Adrenal gland (tissue), 12 donors: ENCODE measurements around the gene P2RX3. TPM values are rescaled to one million over a fixed set of nuclear protein-coding genes. Genes with fewer than 3 reads are reported as not detected.

Experiments used
- DNase-seq, 7 donors: peaks; one replicate each; pipeline ENCODE4 v3.0.0-alpha.2; 2019 to 2020
- H3K27ac ChIP-seq, 5 donors: fragments of 200-600 bp; sonication (generic) in 4 of 5; 1 replicate in 3 of 5; 2 replicates in 2 of 5; pipeline versions ENCODE4 v1.5.1 to v1.8.0; 2016 to 2020; ENCODE audit warnings: mild to moderate bottlenecking in 1 of 5
- H3K27me3 ChIP-seq: fragments of 200-600 bp; 2 replicates; pipeline ENCODE4 v1.8.0; 2021
- H3K36me3 ChIP-seq, 2 donors: fragments of 200-600 bp; replicated peaks in 1 of 2; 1 replicate in 1 of 2; 2 replicates in 1 of 2; pipeline versions ENCODE4 v1.5.1 to v1.8.0; 2018 to 2022
- H3K4me1 ChIP-seq, 2 donors: fragments of 200-600 bp; replicated peaks in 1 of 2; 1 replicate in 1 of 2; 2 replicates in 1 of 2; pipeline versions ENCODE4 v1.5.1 to v1.8.0; 2018 to 2021
- H3K4me3 ChIP-seq, 4 donors: fragments of 200-600 bp; sonication (generic) in 3 of 4; one replicate each; pipeline ENCODE4 v1.5.1; 2016 to 2018
- H3K9me3 ChIP-seq, 3 donors: fragments of 200-600 bp; sonication (generic) in 1 of 3; replicated peaks in 1 of 3; 1 replicate in 2 of 3; 2 replicates in 1 of 3; pipeline versions ENCODE4 v1.5.1 to v1.8.0; 2016 to 2021
- CTCF ChIP-seq, 6 experiments: fragments of 450-650 bp in 4 of 6; fragments of 200-600 bp in 2 of 6; sonication (generic) in 1 of 6; IDR thresholded peaks; 1 replicate in 5 of 6; 2 replicates in 1 of 6; pipeline versions ENCODE4 v1.5.1 to v1.8.0; 2016 to 2021; ENCODE audit warnings: antibody characterized with exemption in 6 of 6, mild to moderate bottlenecking in 2 of 6, moderate library complexity in 1 of 6
- POLR2A ChIP-seq, 2 donors: fragments of 450-650 bp; IDR thresholded peaks; one replicate each; pipeline ENCODE4 v1.6.1; 2017; ENCODE audit warnings: antibody characterized with exemption in 2 of 2, mild to moderate bottlenecking in 2 of 2, moderate library complexity in 1 of 2
- WGBS, 4 donors: extraction: QIAGEN DNeasy Blood & Tissue Kit in 2 of 4; methylation state at CpG; one replicate each; pipeline versions ENCODE4 v1.1.5 to v1.1.7; 2013 to 2017; 5-methylcytosine and 5-hydroxymethylcytosine counted together
- intact Hi-C, 2 donors: fragments of 100-400 bp; cut with DNase I; formaldehyde crosslinking; loops; one replicate each; pipeline versions ENCODE4 v1.14.1 to v1.15.0; 2022 to 2023
- polyA plus RNA-seq, 3 donors: library from polyadenylated mRNA; stranded (reverse); fragments of 200-250 nt in 2 of 3; fragments of 350-450 nt in 1 of 3; fragmentation: Illumina TruSeq in 1 of 3; extraction: RNeasy Lipid Tissue Mini Kit (QIAGEN cat#74804) in 1 of 3; gene quantifications; one replicate each; pipeline ENCODE4 v1.2.3, GENCODE V29; 2013 to 2014
- total RNA-seq, 9 donors: library from RNA; depleted of rRNA in 4 of 9; stranded (reverse); fragments of >200 nt in 4 of 9; fragments of 120-200 nt in 1 of 9; fragmentation: NEBNext Ultra II Directional in 1 of 9; extraction: Animal tissue kit (Norgen Biotek cat#: 25700) in 1 of 9; gene quantifications; one replicate each; pipeline versions ENCODE4 v1.1.0 to v1.2.4, GENCODE V29; 2013 to 2023
- donor health status: healthy with polysubstance abuse.
- donor health status: Bipolar disorder and iron deficiency.
- donor health status: DM: yes; HTN: yes; CAD: no.
- donor health status: DM: no; HTN: no; CAD: no.
- donor health status: DM: no; HTN: no; CAD: no.
- donor health status: DM: yes; HTN: yes; CAD: no.

The P2RX3 gene
- total and polyA plus RNA-seq, 12 donors, result 0.11 to 2.5 (median 0.76) TPM; not detected in 2

- Histone ChIP-seq H3K27ac (no peak overlapping the region), H3K36me3 (no peaks in the 10 kb centered on the region), H3K4me1 (no peaks in the 10 kb centered on the region), H3K4me3 (no peak overlapping the region), H3K9me3 (no peaks in the 10 kb centered on the region), H3K27me3 (no peaks in the 10 kb centered on the region)
- WGBS, 4 donors, result 87 to 95% (median 91%) methylated on average over 7 of the region's 7 CpGs
- TF ChIP-seq CTCF (IDR thresholded peaks at IDR 0.05) (no peak), POLR2A (IDR thresholded peaks at IDR 0.05) (no peak)
- no peak for DNase-seq
- intact Hi-C loops, result no loop called here
These were observed 32.1 kb downstream of the P2RX3 start for GRCh38 chr11:57370251-57370650.

GRCh38 chr11:57370941-57371340 lies 32.8 kb downstream of the P2RX3 start:
- H3K27me3 ChIP-seq, result no peaks in the 10 kb centered on the region
- no peaks in the 10 kb centered on the region for H3K36me3 ChIP-seq
- H3K27ac ChIP-seq, result no peak overlapping the region
- no peaks in the 10 kb centered on the region for H3K9me3 ChIP-seq
- no peak overlapping the region for H3K4me3 ChIP-seq
- intact Hi-C loops, result no loop called here
- H3K4me1 ChIP-seq, result no peaks in the 10 kb centered on the region
- no peak for TF ChIP-seq POLR2A (IDR thresholded peaks at IDR 0.05)
- TF ChIP-seq CTCF (IDR thresholded peaks at IDR 0.05), result no peak
- no peak for DNase-seq

- intact Hi-C loops, result no loop called here
- no peak overlapping the region for H3K27ac ChIP-seq
- H3K9me3 ChIP-seq, result no peaks in the 10 kb centered on the region
- WGBS, 4 donors, result 43 to 53% (median 49%) methylated on average over 3 of the region's 3 CpGs
- no peaks in the 10 kb centered on the region for H3K4me1 ChIP-seq
- no peak overlapping the region for H3K4me3 ChIP-seq
- no peaks in the 10 kb centered on the region for H3K36me3 ChIP-seq
- no peak for TF ChIP-seq POLR2A (IDR thresholded peaks at IDR 0.05)
- no peak for TF ChIP-seq CTCF (IDR thresholded peaks at IDR 0.05)
- DNase-seq, result no peak
- no peaks in the 10 kb centered on the region for H3K27me3 ChIP-seq
These were observed 35.0 kb downstream of the P2RX3 start for GRCh38 chr11:57373146-57373545.

GRCh38 chr11:57374966-57375365 lies 36.8 kb downstream of the P2RX3 start:
- TF ChIP-seq POLR2A (IDR thresholded peaks at IDR 0.05), result no peak
- TF ChIP-seq CTCF (IDR thresholded peaks at IDR 0.05), result no peak
- no peaks in the 10 kb centered on the region for H3K9me3 ChIP-seq
- H3K4me1 ChIP-seq, result no peaks in the 10 kb centered on the region
- no peaks in the 10 kb centered on the region for H3K27me3 ChIP-seq
- no peak for DNase-seq
- no peaks in the 10 kb centered on the region for H3K36me3 ChIP-seq
- no peak overlapping the region for H3K4me3 ChIP-seq
- intact Hi-C loops, result no loop called here
- no peak overlapping the region for H3K27ac ChIP-seq
- 86 to 97% (median 96%) methylated on average over 3 of the region's 3 CpGs for WGBS, 4 donors
